DND-41 (cell line): Measurements from ENCODE around the gene NDUFA7.

Experiments
- CTCF ChIP-seq: IDR thresholded peaks from 2 replicates; pipeline ENCODE4 v1.5.1; 2012; ENCODE audit warnings: borderline replicate concordance, low read length, moderate library complexity, mild to moderate bottlenecking; ENCODE audit not compliant: poor library complexity, severe bottlenecking; ENCODE audit errors: extremely low read depth
- EZH2 ChIP-seq: IDR thresholded peaks from 3 replicates; pipeline ENCODE4 v1.6.1; 2012; ENCODE audit warnings: borderline replicate concordance, low read depth, mild to moderate bottlenecking, moderate library complexity, low read length, inconsistent platforms; ENCODE audit not compliant: severe bottlenecking

GRCh38 chr19:8366961-8367326, 45.8 kb upstream of the NDUFA7 start:
- TF ChIP-seq EZH2 (no peak), CTCF (no peak)
